Kidney epithelial cell (primary cell): ENCODE data around the gene AMPD3. TPM values are rescaled to one million over a fixed set of nuclear protein-coding genes. Genes with fewer than 3 reads are reported as not detected.

Source experiments
- DNase-seq: peaks from one replicate; pipeline ENCODE4 v3.0.0-alpha.2; 2010; ENCODE audit warnings: low read depth
- H3K27me3 ChIP-seq: 2 replicates; pipeline ENCODE4 v1.6.0; 2011; ENCODE audit warnings: low read length; ENCODE audit not compliant: control insufficient read depth, insufficient read depth
- H3K36me3 ChIP-seq: 2 replicates; pipeline ENCODE4 v1.5.1; 2011; ENCODE audit warnings: low read length; ENCODE audit not compliant: control insufficient read depth, insufficient read depth
- H3K4me3 ChIP-seq: 2 replicates; pipeline ENCODE4 v1.5.1; 2011; ENCODE audit warnings: low read depth, mild to moderate bottlenecking, control low read depth, low read length
- CTCF ChIP-seq: IDR thresholded peaks from 2 replicates; pipeline ENCODE4 v1.5.1; 2011; ENCODE audit warnings: mild to moderate bottlenecking, moderate library complexity, low read length, control low read depth, inconsistent platforms; ENCODE audit not compliant: insufficient read depth, poor library complexity, severe bottlenecking
- total RNA-seq: library from RNA; depleted of rRNA; stranded (reverse); fragments of >200 nt; gene quantifications from 2 replicates; pipeline ENCODE4 v1.2.3, GENCODE V29; 2015

AMPD3 gene
- total RNA-seq, 1 donor from 2014 or later, result 6.6 TPM

- H3K27me3 ChIP-seq, result no peaks in the 10 kb centered on the region
- H3K4me3 ChIP-seq, result no peak overlapping the region
- no peak for DNase-seq
- TF ChIP-seq CTCF, result no peak
- no peaks in the 10 kb centered on the region for H3K36me3 ChIP-seq
Observed at GRCh38 chr11:10542776-10543175, 87.7 kb downstream of the AMPD3 start.

- no peaks in the 10 kb centered on the region for H3K27me3 ChIP-seq
- no peaks in the 10 kb centered on the region for H3K36me3 ChIP-seq
- no peak for TF ChIP-seq CTCF
- DNase-seq, result no peak
- H3K4me3 ChIP-seq, result no peak overlapping the region
Observed at GRCh38 chr11:10543782-10544181, 88.7 kb downstream of the AMPD3 start.

- DNase-seq, result no peak
- no peak for TF ChIP-seq CTCF
Observed at GRCh38 chr11:10544491-10545465, 89.7 kb downstream of the AMPD3 start.

GRCh38 chr11:10550503-10551289 is 95.6 kb downstream of the AMPD3 start:
- DNase-seq, result no peak
- H3K36me3 ChIP-seq, result no peaks in the 10 kb centered on the region
- no peak overlapping the region for H3K4me3 ChIP-seq
- no peaks in the 10 kb centered on the region for H3K27me3 ChIP-seq
- no peak for TF ChIP-seq CTCF

More at GRCh38 chr11:10544491-10545465, 89.7 kb downstream of the AMPD3 start:
- Histone ChIP-seq H3K36me3 (no peaks in the 10 kb centered on the region), H3K27me3 (no peaks in the 10 kb centered on the region), H3K4me3 (no peak overlapping the region)

- Histone ChIP-seq H3K27me3 (no peaks in the 10 kb centered on the region), H3K36me3 (no peaks in the 10 kb centered on the region), H3K4me3 (no peak overlapping the region)
- no peak for DNase-seq
- no peak for TF ChIP-seq CTCF
Observed at GRCh38 chr11:10551290-10551592, 96.2 kb downstream of the AMPD3 start.
